ENCODE results near the gene GFOD2.

Gene GFOD2

GRCh38 chr16:67657751-67658518, 61.2 kb downstream of the GFOD2 start:
- no peak for DNase-seq (ENCODE audit: low read depth)

DNA sequence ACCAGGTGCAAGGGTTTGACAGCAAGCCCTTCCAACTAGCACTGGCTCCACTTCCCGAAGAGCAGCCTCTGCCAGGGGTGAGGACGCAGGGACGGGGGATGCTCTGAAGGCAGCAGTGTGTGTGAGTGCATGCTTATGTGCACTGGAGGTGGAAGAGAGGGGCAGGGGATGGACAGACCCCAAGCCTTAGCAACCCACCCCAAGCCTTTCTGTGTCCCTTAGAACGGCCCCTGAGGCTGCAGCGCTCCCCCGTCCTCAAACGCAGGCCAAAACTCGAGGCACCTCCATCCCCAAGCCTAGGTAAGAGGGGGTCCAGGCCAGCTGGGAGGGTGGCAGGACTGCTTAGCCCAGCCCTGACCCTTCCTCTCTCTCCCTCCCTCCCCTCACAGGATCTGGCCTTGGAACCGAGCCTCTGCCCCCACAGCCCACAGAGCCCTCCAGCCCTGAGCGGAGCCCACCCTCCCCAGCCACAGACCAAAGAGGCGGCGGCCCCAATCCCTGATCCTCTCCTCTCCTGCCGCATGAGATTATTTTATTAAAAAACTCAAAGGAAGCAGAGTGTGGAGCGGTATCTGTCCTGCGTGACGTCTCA, 62.0 kb downstream of the GFOD2 start:
- no peak for DNase-seq (ENCODE audit: low read depth)

- no peak for DNase-seq (ENCODE audit: low read depth)
Measured at GRCh38 chr16:67656344-67657016, 62.6 kb downstream of the GFOD2 start.

DNA sequence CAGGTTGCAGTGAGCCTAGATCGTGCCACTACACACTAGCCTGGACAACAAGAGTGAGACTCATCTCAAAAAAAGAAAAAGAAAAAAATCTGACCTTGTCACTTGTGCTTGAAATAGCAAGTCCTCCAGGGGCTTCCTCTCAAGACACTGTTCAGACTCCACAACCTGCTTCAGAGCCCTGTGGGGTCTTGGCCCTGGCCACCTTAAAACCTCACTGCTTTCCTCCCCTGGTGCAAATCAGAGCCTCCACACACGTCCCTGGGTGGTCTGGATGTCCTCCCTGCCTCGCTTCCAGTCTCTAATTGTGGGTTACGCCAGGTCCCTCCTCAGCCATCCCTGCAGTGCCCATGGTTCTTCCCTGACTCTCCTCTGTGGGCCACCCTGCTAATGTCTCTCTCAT, 63.8 kb downstream of the GFOD2 start:
- DNase-seq (ENCODE audit: low read depth), result no peak

GRCh38 chr16:67654403-67654911, 64.7 kb downstream of the GFOD2 start:
- DNase-seq (ENCODE audit: low read depth), result no peak

DNA sequence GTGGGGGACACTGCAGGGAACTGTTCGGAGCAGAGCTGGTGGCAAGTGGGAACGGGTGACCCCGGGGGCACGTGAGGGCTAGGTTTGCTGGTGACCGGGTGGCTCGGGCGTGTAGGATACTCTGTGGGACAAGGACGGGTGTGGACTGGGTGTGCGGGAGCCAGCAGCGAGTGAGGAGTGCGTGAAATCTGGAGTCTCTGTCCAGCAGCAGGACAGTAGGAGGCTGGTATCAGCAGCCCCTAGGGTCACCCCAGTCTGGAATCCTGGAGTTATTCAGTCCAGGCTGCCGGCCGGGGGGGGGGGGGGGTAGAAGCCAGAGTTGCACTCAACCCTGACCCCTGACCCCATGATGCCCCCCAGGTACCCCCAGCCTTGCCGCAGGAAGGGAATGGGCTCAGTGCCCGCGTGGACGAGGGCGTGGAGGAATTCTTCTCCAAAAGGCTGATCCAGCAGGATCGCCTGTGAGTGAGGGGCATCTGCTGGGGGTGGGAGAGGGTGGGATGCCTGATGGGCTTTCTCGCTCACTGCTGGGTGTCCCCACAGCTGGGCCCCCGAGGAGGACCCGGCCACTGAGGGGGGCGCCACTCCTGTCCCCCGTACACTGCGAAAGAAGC, 65.2 kb downstream of the GFOD2 start:
- no peak for DNase-seq (ENCODE audit: low read depth)

GRCh38 chr16:67653128-67653788, 65.9 kb downstream of the GFOD2 start:
- DNase-seq (ENCODE audit: low read depth), result no peak

- DNase-seq (ENCODE audit: low read depth), result no peak
Measured at GRCh38 chr16:67652578-67653127, 66.5 kb downstream of the GFOD2 start.

- no peak for DNase-seq (ENCODE audit: low read depth)
Measured at GRCh38 chr16:67651847-67652246, 67.3 kb downstream of the GFOD2 start.

DNA sequence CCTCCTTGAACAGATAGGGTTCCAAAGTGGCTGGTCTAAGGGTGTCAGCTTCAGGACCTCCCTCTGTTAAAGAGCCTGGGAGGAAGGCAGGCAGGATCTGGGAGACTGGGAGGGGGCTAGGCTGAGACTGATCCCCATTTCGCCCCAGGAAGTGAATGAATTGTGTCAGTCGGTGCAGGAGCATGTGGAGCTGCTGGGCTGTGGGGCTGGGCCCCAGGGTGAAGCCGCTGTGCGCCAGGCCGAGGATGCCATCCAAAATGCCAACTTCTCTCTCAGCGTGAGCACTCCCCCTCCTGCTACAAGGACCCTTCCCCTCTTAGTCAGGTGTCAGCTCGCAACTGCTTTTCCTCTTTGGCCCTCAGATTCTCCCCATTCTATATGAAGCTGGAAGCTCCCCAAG, 68.1 kb downstream of the GFOD2 start:
- no peak for DNase-seq (ENCODE audit: low read depth)

GRCh38 chr16:67650023-67650422, 69.1 kb downstream of the GFOD2 start:
- no peak for DNase-seq (ENCODE audit: low read depth)

DNA sequence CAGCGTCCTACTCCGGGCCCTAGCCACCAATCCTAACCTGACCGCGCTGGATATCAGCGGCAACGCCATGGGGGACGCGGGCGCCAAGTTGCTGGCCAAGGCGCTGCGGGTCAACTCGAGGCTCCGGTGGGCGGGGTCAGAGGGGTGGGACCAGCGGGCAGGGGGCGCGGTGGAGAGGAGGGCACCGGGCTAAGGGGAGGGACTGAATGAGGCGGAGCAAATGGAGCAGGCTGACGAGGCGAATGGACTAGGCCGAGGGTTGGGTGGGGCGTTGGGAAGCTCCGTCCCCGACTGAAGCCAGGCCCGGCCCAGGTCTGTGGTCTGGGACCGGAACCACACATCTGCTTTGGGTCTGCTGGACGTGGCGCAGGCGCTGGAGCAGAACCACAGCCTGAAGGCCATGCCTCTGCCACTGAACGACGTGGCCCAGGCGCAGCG, 69.6 kb downstream of the GFOD2 start:
- DNase-seq (ENCODE audit: low read depth), result no peak

- no peak for DNase-seq (ENCODE audit: low read depth)
Measured at GRCh38 chr16:67648764-67649407, 70.2 kb downstream of the GFOD2 start.

GRCh38 chr16:67648088-67648763, 70.9 kb downstream of the GFOD2 start:
- no peak for DNase-seq (ENCODE audit: low read depth)

DNA sequence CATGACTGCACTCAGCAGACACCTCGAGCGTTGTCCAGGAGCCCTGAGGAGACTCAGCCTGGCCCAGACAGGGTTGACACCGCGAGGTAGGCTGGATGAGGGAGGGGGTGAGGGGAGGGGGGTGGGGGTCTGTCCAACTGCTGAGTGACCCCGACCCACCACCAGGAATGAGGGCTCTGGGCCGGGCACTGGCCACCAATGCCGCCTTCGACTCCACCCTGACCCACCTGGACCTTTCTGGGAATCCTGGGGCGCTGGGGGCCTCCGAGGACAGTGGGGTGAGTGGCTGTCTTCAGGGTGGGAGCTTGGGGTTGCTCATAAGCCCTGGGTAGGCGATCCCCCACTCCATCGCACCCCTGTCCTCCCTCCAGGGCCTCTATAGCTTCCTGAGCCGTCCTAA, 71.4 kb downstream of the GFOD2 start:
- no peak for DNase-seq (ENCODE audit: low read depth)

DNA sequence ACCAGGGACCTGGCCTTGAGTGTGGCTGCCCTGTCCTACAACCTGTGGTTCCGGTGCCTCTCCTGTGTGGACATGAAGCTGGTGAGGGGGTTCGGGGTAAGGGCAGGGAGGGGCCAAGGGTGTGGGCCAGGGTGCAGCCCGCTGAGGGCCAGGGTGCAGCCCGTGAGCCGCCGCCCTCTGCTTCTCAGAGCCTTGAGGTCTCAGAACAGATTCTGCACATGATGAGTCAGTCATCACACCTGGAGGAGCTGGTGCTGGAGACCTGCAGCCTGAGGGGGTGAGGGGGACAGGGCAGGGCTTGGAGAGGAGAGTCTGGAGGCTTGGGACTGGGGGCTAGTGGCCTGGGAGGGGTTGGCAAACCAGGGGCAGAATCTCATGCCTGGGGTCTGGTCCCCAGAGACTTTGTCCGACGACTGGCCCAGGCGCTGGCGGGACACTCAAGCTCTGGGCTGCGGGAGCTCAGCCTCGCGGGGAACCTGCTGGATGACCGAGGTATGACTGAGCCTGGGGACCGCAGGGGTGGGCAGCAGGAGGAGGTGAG, 71.9 kb downstream of the GFOD2 start:
- no peak for DNase-seq (ENCODE audit: low read depth)

- DNase-seq (ENCODE audit: low read depth), result no peak
Measured at GRCh38 chr16:67645397-67646121, 73.6 kb downstream of the GFOD2 start.

DNA sequence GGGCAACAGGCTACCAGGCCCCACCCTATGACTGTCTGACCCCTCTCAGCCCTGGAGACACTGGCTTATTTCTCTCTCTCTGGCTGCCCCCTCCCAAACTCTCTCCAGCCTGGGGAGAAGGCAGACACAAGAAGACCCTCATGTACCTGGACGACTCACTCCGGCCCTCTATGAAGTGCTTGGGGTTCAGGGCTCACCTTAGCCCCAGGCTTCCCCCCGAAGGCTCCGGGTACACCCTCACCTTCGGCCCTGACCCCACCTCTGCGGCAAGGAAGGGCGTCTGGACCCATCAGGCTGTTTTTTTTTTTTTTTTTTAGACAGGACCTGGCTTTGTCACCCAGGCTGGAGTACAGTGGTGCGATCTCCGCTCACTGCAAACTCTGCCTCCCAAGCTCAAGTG, 75.1 kb downstream of the GFOD2 start:
- no peak for DNase-seq (ENCODE audit: low read depth)

GRCh38 chr16:67641779-67642708, 77.1 kb downstream of the GFOD2 start:
- DNase-seq (ENCODE audit: low read depth), result no peak
